HepG2 (cell line): ENCODE data around the gene MRPS35. TPM values are rescaled to one million over a fixed set of nuclear protein-coding genes. Genes with fewer than 3 reads are reported as not detected.
A peak's percentile ranks its signal among the peaks of the same experiment; 100 is the strongest.

Source experiments
- ATAC-seq: fragments of 200-7000 bp; cut with Tn5 transposase; 3 replicates; pipeline ENCODE4 v1.9.1; 2020; ENCODE audit warnings: mild to moderate bottlenecking, moderate library complexity
- BruUV-seq: library from RNA; stranded (reverse); fragments of 400-500 nt; replicated peaks from 2 replicates; lab custom pipeline; 2021; lab: Mats Ljungman, UMichigan
- CTCF ChIA-PET: fragments of 300-600 bp; formaldehyde crosslinking; extraction: SDS; loops from one replicate; lab custom pipeline; 2021; ENCODE audit warnings: low total read pairs, inconsistent platforms, low intra/inter-chr PET ratio; lab: Yijun Ruan, JAX
- POLR2A ChIA-PET: fragments of 350-600 bp; sonication (Branson Sonifier 250); formaldehyde crosslinking; loops from one replicate; lab custom pipeline; 2020; ENCODE audit warnings: antibody characterized with exemption, inconsistent platforms; lab: Yijun Ruan, JAX
- DNase-seq: peaks from one replicate; pipeline ENCODE4 v3.0.0-alpha.2; 2015; ENCODE audit warnings: low spot score
- FAIRE-seq: peaks from 3 replicates; lab custom pipeline; 2011; peaks lifted over from hg19 to GRCh38; lab: Jason Lieb, UNC
- H2AFZ ChIP-seq: one replicate; pipeline ENCODE4 v1.6.1; 2011; ENCODE audit warnings: low read length, inconsistent platforms
- H3K27ac ChIP-seq: fragments of 300-600 bp; 3 replicates; pipeline ENCODE4 v1.8.0; 2011; ENCODE audit warnings: mixed run types, mild to moderate bottlenecking, mixed read lengths, low read length, inconsistent platforms; ENCODE audit not compliant: insufficient read depth; ENCODE audit errors: extremely low read length
- H3K27me3 ChIP-seq, 2 experiments: fragments of 200-600 bp in 1 of 2; 2 replicates in 1 of 2; 3 replicates in 1 of 2; pipeline versions ENCODE4 v1.6.0 to v1.8.0; 2011; ENCODE audit warnings: low read length in 2 of 2, mild to moderate bottlenecking in 2 of 2, moderate library complexity in 2 of 2, inconsistent platforms in 1 of 2; ENCODE audit not compliant: insufficient read depth in 2 of 2, control insufficient read depth in 1 of 2
- H3K36me3 ChIP-seq, 2 experiments: fragments of 200-600 bp in 1 of 2; replicated peaks in 1 of 2; 2 replicates in 1 of 2; 3 replicates in 1 of 2; pipeline versions ENCODE4 v1.5.1 to v1.8.0; 2011; ENCODE audit warnings: low read length in 2 of 2, inconsistent platforms in 1 of 2; ENCODE audit not compliant: insufficient read depth in 2 of 2, control insufficient read depth in 1 of 2
- H3K4me1 ChIP-seq: 2 replicates; pipeline ENCODE4 v1.5.1; 2012; ENCODE audit warnings: low read length, inconsistent platforms; ENCODE audit not compliant: insufficient read depth
- H3K4me2 ChIP-seq: 2 replicates; pipeline ENCODE4 v1.6.0; 2011; ENCODE audit warnings: low read depth, low read length, inconsistent platforms
- H3K4me3 ChIP-seq, 3 experiments: fragments of 200-600 bp in 1 of 3; sonication (generic), shearing (Covaris generic) in 1 of 3; replicated peaks in 1 of 3; 2 replicates each; pipeline ENCODE4 v1.5.1; 2011 to 2016; ENCODE audit warnings: low read length in 3 of 3, inconsistent platforms in 2 of 3, low read depth in 2 of 3, mild to moderate bottlenecking in 2 of 3, control low read depth in 1 of 3, mixed read lengths in 1 of 3; ENCODE audit not compliant: insufficient read depth in 1 of 3
- H3K79me2 ChIP-seq: one replicate; pipeline ENCODE4 v1.6.1; 2011; ENCODE audit warnings: low read length, inconsistent platforms; ENCODE audit not compliant: insufficient read depth
- H3K9ac ChIP-seq: 2 replicates; pipeline ENCODE4 v1.6.0; 2011; ENCODE audit warnings: mild to moderate bottlenecking, low read depth, low read length, inconsistent platforms; ENCODE audit not compliant: insufficient read depth
- H3K9me3 ChIP-seq: 2 replicates; pipeline ENCODE4 v1.5.1; 2012; ENCODE audit warnings: mild to moderate bottlenecking, low read length
- H4K20me1 ChIP-seq: 2 replicates; pipeline ENCODE4 v1.6.0; 2011; ENCODE audit warnings: inconsistent platforms, mild to moderate bottlenecking, low read length, moderate library complexity; ENCODE audit not compliant: insufficient read depth
- AGO1 ChIP-seq: fragments of 200-400 bp; formaldehyde crosslinking; IDR thresholded peaks from 2 replicates; pipeline ENCODE4 v1.6.1; 2017; ENCODE audit warnings: mild to moderate bottlenecking, low read depth, low read length, moderate library complexity; ENCODE audit not compliant: poor library complexity, severe bottlenecking
- ARID3A ChIP-seq: IDR thresholded peaks from 2 replicates; pipeline ENCODE4 v1.6.1; 2012; ENCODE audit warnings: low read depth, low read length, improper control_type of control experiment
- ATRX ChIP-seq: sonication (generic); formaldehyde crosslinking; IDR thresholded peaks from 2 replicates; pipeline ENCODE4 v1.4.0; 2020; ENCODE audit warnings: missing genetic modification reagents, borderline replicate concordance
- EP300 ChIP-seq, 3 experiments: sonication (generic) in 1 of 3; formaldehyde crosslinking in 1 of 3; IDR thresholded peaks; 2 replicates each; pipeline versions ENCODE4 v1.5.1 to v1.6.1; 2011 to 2020; ENCODE audit warnings: low read depth in 2 of 3, low read length in 2 of 3, borderline replicate concordance in 1 of 3, improper control_type of control experiment in 1 of 3, mild to moderate bottlenecking in 1 of 3, missing genetic modification reagents in 1 of 3, moderate library complexity in 1 of 3
- FOXJ3 ChIP-seq: sonication (generic); formaldehyde crosslinking; IDR thresholded peaks from 2 replicates; pipeline ENCODE4 v1.4.0; 2020; ENCODE audit warnings: missing genetic modification reagents, mild to moderate bottlenecking, borderline replicate concordance
- FOXP1 ChIP-seq, 2 experiments: fragments of 450-650 bp in 1 of 2; IDR thresholded peaks; 2 replicates each; pipeline ENCODE4 v1.6.1; 2017 to 2018; ENCODE audit warnings: antibody characterized with exemption in 1 of 2
- GATAD2A ChIP-seq: IDR thresholded peaks from 2 replicates; pipeline ENCODE4 v1.6.1; 2016
- HMG20A ChIP-seq: IDR thresholded peaks from 2 replicates; pipeline ENCODE4 v1.6.1; 2016; ENCODE audit warnings: borderline replicate concordance
- KAT8 ChIP-seq: IDR thresholded peaks from 2 replicates; pipeline ENCODE4 v1.6.1; 2016; ENCODE audit warnings: missing genetic modification reagents, missing compliant biosample characterization
- KDM6A ChIP-seq: IDR thresholded peaks from 2 replicates; pipeline ENCODE4 v1.6.1; 2016; ENCODE audit warnings: low read depth
- KLF16 ChIP-seq, 2 experiments: sonication (generic) in 1 of 2; formaldehyde crosslinking in 1 of 2; IDR thresholded peaks; 2 replicates each; pipeline versions ENCODE4 v1.6.1 to v1.8.0; 2016 to 2023; ENCODE audit warnings: missing genetic modification reagents in 2 of 2, missing compliant biosample characterization in 1 of 2
- KLF6 ChIP-seq: IDR thresholded peaks from 2 replicates; pipeline ENCODE4 v1.8.0; 2016; ENCODE audit warnings: missing biosample characterization, missing genetic modification reagents
- KLF9 ChIP-seq: IDR thresholded peaks from 2 replicates; pipeline ENCODE4 v1.6.1; 2016; ENCODE audit warnings: low read depth
- NR2F2 ChIP-seq: IDR thresholded peaks from 2 replicates; pipeline ENCODE4 v1.6.1; 2012; ENCODE audit warnings: low read depth, inconsistent platforms, borderline replicate concordance
- PHF21A ChIP-seq: sonication (generic); formaldehyde crosslinking; IDR thresholded peaks from 2 replicates; pipeline ENCODE4 v1.5.0; 2020; ENCODE audit warnings: mild to moderate bottlenecking, missing genetic modification reagents
- PTBP1 ChIP-seq: fragments of 200-400 bp; formaldehyde crosslinking; IDR thresholded peaks from 2 replicates; pipeline ENCODE4 v1.6.1; 2018; ENCODE audit warnings: low read length, low read depth; ENCODE audit not compliant: poor library complexity, severe bottlenecking
- RXRB ChIP-seq: IDR thresholded peaks from 2 replicates; pipeline ENCODE4 v1.6.1; 2016; ENCODE audit warnings: borderline replicate concordance, missing genetic modification reagents, missing compliant biosample characterization
- SMYD3 ChIP-seq: sonication (generic); formaldehyde crosslinking; IDR thresholded peaks from 2 replicates; pipeline ENCODE4 v1.8.1; 2023; ENCODE audit warnings: mild to moderate bottlenecking, missing genetic modification reagents
- SP5 ChIP-seq: IDR thresholded peaks from 2 replicates; pipeline ENCODE4 v1.6.1; 2016; ENCODE audit warnings: low read depth, borderline replicate concordance
- TBX3 ChIP-seq: fragments of 450-650 bp; IDR thresholded peaks from 2 replicates; pipeline ENCODE4 v1.6.1; 2017; ENCODE audit warnings: antibody characterized with exemption, mild to moderate bottlenecking, inconsistent platforms, borderline replicate concordance
- ZC3H13 ChIP-seq: sonication (generic); formaldehyde crosslinking; IDR thresholded peaks from 2 replicates; pipeline ENCODE4 v1.8.1; 2023; ENCODE audit warnings: mild to moderate bottlenecking, missing genetic modification reagents, moderate library complexity
- ZNF547 ChIP-seq: sonication (generic); formaldehyde crosslinking; IDR thresholded peaks from 2 replicates; pipeline ENCODE4 v1.5.1; 2020; ENCODE audit warnings: mild to moderate bottlenecking, missing genetic modification reagents
- ZNF790 ChIP-seq: sonication (generic); formaldehyde crosslinking; IDR thresholded peaks from 2 replicates; pipeline ENCODE4 v1.8.0; 2022; ENCODE audit warnings: missing genetic modification reagents, mild to moderate bottlenecking, borderline replicate concordance
- ZNF839 ChIP-seq: sonication (generic); formaldehyde crosslinking; IDR thresholded peaks from 2 replicates; pipeline ENCODE4 v1.4.0; 2020; ENCODE audit warnings: missing genetic modification reagents, mild to moderate bottlenecking, borderline replicate concordance
- WGBS: methylation state at CpG from one replicate; pipeline ENCODE4 v1.1.6; 2017; ENCODE audit warnings: low lambda C conversion rate; 5-methylcytosine and 5-hydroxymethylcytosine counted together
- in situ Hi-C: cut with HindIII; loops from 2 replicates; pipeline ENCODE4 v1.10.0; 2017; ENCODE audit warnings: low pct_unique_long_range_greater_than_20kb; ENCODE audit not compliant: extremely low pct_ligation_motif_present
- intact Hi-C: fragments of 100-400 bp; cut with micrococcal nuclease; formaldehyde crosslinking; loops from one replicate; pipeline ENCODE4 v1.10.0; 2022; ENCODE audit not compliant: unreplicated experiment
- polyA plus RNA-seq, 8 experiments: library from polyadenylated mRNA; depleted of rRNA in 3 of 8; stranded (reverse) in 7 of 8; unstranded in 1 of 8; fragments of >200 nt; fragmentation: Illumina TruSeq in 4 of 8; extraction: Trizol in 4 of 8; gene quantifications; 2 replicates each; pipeline versions ENCODE4 v1.2.1 to v1.2.3, GENCODE V29; 2011 to 2016; ENCODE audit warnings: low read depth in 4 of 8, missing spikeins in 1 of 8, mixed read lengths in 1 of 8; ENCODE audit not compliant: insufficient read depth in 1 of 8
- total RNA-seq, 5 experiments: library from RNA; depleted of rRNA; stranded (reverse); fragments of >200 nt; fragmentation: Illumina TruSeq; extraction: Trizol; gene quantifications; 2 replicates each; pipeline ENCODE4 v1.2.3, GENCODE V29; 2016; ENCODE audit warnings: low read depth in 1 of 5

The MRPS35 gene
- total and polyA plus RNA-seq, 2 of the 13 experiments (the other 11 are each of a cell fraction or from before 2014, with no cell fraction given), result 63.4 to 104 TPM

- TF ChIP-seq ZNF790, result no peak
- TF ChIP-seq KDM6A (CRISPR knock-in tag), result 0 out of 2 replicates have a peak, but pooled peaks have one; percentile 9
- no peak for TF ChIP-seq ZC3H13
- no peak for TF ChIP-seq AGO1
- TF ChIP-seq KLF6 (CRISPR knock-in tag), result no peak
- TF ChIP-seq PTBP1, result no peak
- TF ChIP-seq SP5 (CRISPR knock-in tag), result no peak
- TF ChIP-seq FOXP1 (IDR thresholded peaks at IDR 0.05), result no peak
- TF ChIP-seq FOXP1 (CRISPR knock-in tag; IDR thresholded peaks at IDR 0.05), result peak; percentile 67
- TF ChIP-seq TBX3, result peak; percentile 75; the same call in 1 of the 2 replicates
- peak; percentile 39; the same call in 1 of the 2 replicates for TF ChIP-seq RXRB
- TF ChIP-seq NR2F2, result no peak
- TF ChIP-seq PHF21A (CRISPR knock-in tag), result no peak
These were observed 14.4 kb upstream of the MRPS35 start, which contains the start of gene REP15 (continued) for GRCh38 chr12:27696293-27696652.

GRCh38 chr12:27696864-27697564 is 13.6 kb upstream of the MRPS35 start:
- intact Hi-C loops (no loop called here), in situ Hi-C loops (no loop called here)
- ChIA-PET POLR2A (interaction anchor here (0.9 to 3.4 kb wide), 3 partner anchors 9 to 14 kb away, joined by 4 to 18 read pairs (median 14); no protein-coding TSS in a partner anchor), CTCF (no interaction called here)
- Histone ChIP-seq H3K4me3 (peak overlapping the region in 2 of 3 experiments; percentile 20 to 30; a peak in 1 of 6 replicates), H3K27me3 (no peaks in the 10 kb centered on the region), H3K4me2 (peak overlapping the region; percentile 55), H3K9me3 (no peaks in the 10 kb centered on the region), H3K36me3 (peaks cover 0 to 3% of the 10 kb centered on the region in 2 experiments; a peak in 2 of 5 replicates), H3K79me2 (no peaks in the 10 kb centered on the region), H4K20me1 (no peaks in the 10 kb centered on the region), H3K9ac (peak overlapping the region; percentile 20; the same call in 1 of the 2 replicates), H2AFZ (no peak overlapping the region), H3K27ac (peak overlapping the region; percentile 61), H3K4me1 (peaks cover 40% of the 10 kb centered on the region)
- peak; percentile 77 for DNase-seq
- ATAC-seq, result peak; percentile 63
- no TSS peak for BruUV-seq
- FAIRE-seq, result no peak
- 33% methylated on average over 3 of the region's 3 CpGs for WGBS
- no peak for TF ChIP-seq SMYD3 (CRISPR knock-in tag)
- TF ChIP-seq HMG20A (CRISPR knock-in tag), result peak; percentile 47; the same call in 1 of the 2 replicates
- peak; percentile 89 for TF ChIP-seq GATAD2A (CRISPR knock-in tag)
- 0 out of 4 replicates have a peak, but pooled peaks of 1 of the 2 experiments have one; percentile 24 for TF ChIP-seq KLF16 (CRISPR knock-in tag; IDR thresholded peaks at IDR 0.05)
- no peak for TF ChIP-seq ATRX (CRISPR knock-in tag)
- TF ChIP-seq KAT8, result peak; percentile 35; the same call in 1 of the 2 replicates
- no peak for TF ChIP-seq ZNF839
- TF ChIP-seq KLF9 (CRISPR knock-in tag), result no peak
- peak; percentile 36; the same call in 1 of the 2 replicates for TF ChIP-seq FOXJ3 (CRISPR knock-in tag)
- peak; percentile 98 for TF ChIP-seq ARID3A
- peak; percentile 37 to 43; a peak in 1 of 4 replicates for TF ChIP-seq EP300 (IDR thresholded peaks at IDR 0.05; ENCODE audit: low read depth in 2 of 2, low read length in 2 of 2)
- TF ChIP-seq EP300 (CRISPR knock-in tag; IDR thresholded peaks at IDR 0.05; ENCODE audit: borderline replicate concordance), result no peak
- TF ChIP-seq ZNF547 (CRISPR knock-in tag), result no peak
